Activated CD4-positive, alpha-beta T cell treated with anti-CD3 and anti-CD28 coated beads, Interleukin-2, amount 10 ng/mL, durations not matched to agents 7 days and 5 days (primary cell): ENCODE data around the gene ST6GALNAC4. TPM values are rescaled to one million over a fixed set of nuclear protein-coding genes. Genes with fewer than 3 reads are reported as not detected.
A peak's percentile ranks its signal among the peaks of the same experiment; 100 is the strongest.

ENCODE experiments used
- CTCF ChIA-PET: fragments of 350-600 bp; sonication (Branson Sonifier 250); formaldehyde crosslinking; loops from one replicate; lab custom pipeline; 2021; ENCODE audit warnings: antibody characterized with exemption; lab: Charles Lee
- POLR2A ChIA-PET: fragments of 350-600 bp; sonication (Branson Sonifier 250); formaldehyde crosslinking; loops from one replicate; lab custom pipeline; 2021; ENCODE audit warnings: antibody characterized with exemption; lab: Charles Lee
- DNase-seq: peaks from one replicate; pipeline ENCODE4 v3.0.0-alpha.2; 2020
- H3K27ac Mint-ChIP-seq: one replicate; pipeline ENCODE4 v1.8.0; 2021; ENCODE audit warnings: mild to moderate bottlenecking, moderate library complexity, mixed read lengths
- H3K27me3 Mint-ChIP-seq: one replicate; pipeline ENCODE4 v1.8.0; 2021; ENCODE audit warnings: mixed read lengths
- H3K36me3 Mint-ChIP-seq: one replicate; pipeline ENCODE4 v1.8.0; 2021; ENCODE audit warnings: low read depth, mixed read lengths
- H3K4me1 Mint-ChIP-seq: one replicate; pipeline ENCODE4 v1.8.0; 2021; ENCODE audit warnings: mixed read lengths
- H3K4me3 Mint-ChIP-seq: one replicate; pipeline ENCODE4 v1.8.0; 2021; ENCODE audit warnings: mild to moderate bottlenecking, moderate library complexity, mixed read lengths
- H3K9me3 Mint-ChIP-seq: one replicate; pipeline ENCODE4 v1.8.0; 2021; ENCODE audit warnings: mixed read lengths
- total RNA-seq, 2 experiments: library from RNA; stranded (reverse); gene quantifications; one replicate each; pipeline ENCODE4 v1.2.3, GENCODE V29; 2021

The ST6GALNAC4 gene
- total RNA-seq, 2 experiments from 2014 or later = 16.8 to 22.4 TPM

GRCh38 chr9:127936347-127936852 lies 19.6 kb upstream of the ST6GALNAC4 start:
- POLR2A ChIA-PET = no interaction called here
- CTCF ChIA-PET = interaction anchor here (1.1 kb wide), 1 partner anchor 19 kb away, joined by 3 read pairs; no protein-coding TSS in a partner anchor
- Mint-ChIP-seq H3K27ac (peak overlapping the region; percentile 93), H3K9me3 (no peaks in the 10 kb centered on the region), H3K4me3 (peak overlapping the region; percentile 92), H3K36me3 (peaks cover 55% of the 10 kb centered on the region), H3K4me1 (peaks cover 64% of the 10 kb centered on the region), H3K27me3 (peaks cover 4% of the 10 kb centered on the region)
- no peak for DNase-seq

GRCh38 chr9:127935765-127936221 lies 19.0 kb upstream of the ST6GALNAC4 start:
- H3K36me3 Mint-ChIP-seq = peaks cover 50% of the 10 kb centered on the region
- POLR2A ChIA-PET = no interaction called here
- H3K27ac Mint-ChIP-seq = peak overlapping the region; percentile 71
- H3K4me1 Mint-ChIP-seq = peaks cover 70% of the 10 kb centered on the region
- peak overlapping the region; percentile 92 for H3K4me3 Mint-ChIP-seq
- H3K27me3 Mint-ChIP-seq = peaks cover 4% of the 10 kb centered on the region
- H3K9me3 Mint-ChIP-seq = no peaks in the 10 kb centered on the region
- CTCF ChIA-PET = interaction anchor here (1.0 to 1.2 kb wide), 3 partner anchors 12 to 99 kb away, joined by 3 to 4 read pairs (median 3); no protein-coding TSS in a partner anchor
- DNase-seq = no peak

GRCh38 chr9:127934986-127935385 lies 18.1 kb upstream of the ST6GALNAC4 start:
- peaks cover 66% of the 10 kb centered on the region for H3K4me1 Mint-ChIP-seq
- peaks cover 42% of the 10 kb centered on the region for H3K36me3 Mint-ChIP-seq
- H3K4me3 Mint-ChIP-seq = no peak overlapping the region
- peak overlapping the region; percentile 25 for H3K27ac Mint-ChIP-seq
- POLR2A ChIA-PET = no interaction called here
- H3K9me3 Mint-ChIP-seq = no peaks in the 10 kb centered on the region
- DNase-seq = no peak
- peaks cover 4% of the 10 kb centered on the region for H3K27me3 Mint-ChIP-seq
- CTCF ChIA-PET = interaction anchor here (1.0 to 3.1 kb wide), 4 partner anchors 9 to 100 kb away, joined by 3 to 8 read pairs (median 4); no protein-coding TSS in a partner anchor

GRCh38 chr9:127934248-127934647 lies 17.4 kb upstream of the ST6GALNAC4 start:
- Mint-ChIP-seq H3K27ac (no peak overlapping the region), H3K4me3 (peak overlapping the region; percentile 25), H3K36me3 (peaks cover 37% of the 10 kb centered on the region), H3K4me1 (peaks cover 68% of the 10 kb centered on the region), H3K9me3 (no peaks in the 10 kb centered on the region), H3K27me3 (peaks cover 4% of the 10 kb centered on the region)
- DNase-seq = no peak
- ChIA-PET POLR2A (no interaction called here), CTCF (interaction anchor here (1.1 to 3.1 kb wide), 2 partner anchors 10 to 56 kb away, joined by 4 to 8 read pairs; no protein-coding TSS in a partner anchor)

GRCh38 chr9:127931092-127931881 lies 14.4 kb upstream of the ST6GALNAC4 start:
- Mint-ChIP-seq H3K27me3 (peaks cover 6% of the 10 kb centered on the region), H3K4me3 (peak overlapping the region; percentile 64), H3K4me1 (peaks cover 52% of the 10 kb centered on the region), H3K36me3 (peaks cover 17% of the 10 kb centered on the region), H3K27ac (peak overlapping the region; percentile 68), H3K9me3 (no peaks in the 10 kb centered on the region)
- ChIA-PET POLR2A (no interaction called here), CTCF (interaction anchor here (1.0 to 3.1 kb wide), 4 partner anchors 10 to 197 kb away, joined by 3 to 9 read pairs (median 4); partner anchors contain the start of gene TOR2A)
- peak; percentile 42 for DNase-seq

GRCh38 chr9:127930231-127931091 lies 13.6 kb upstream of the ST6GALNAC4 start, which contains the start of gene PIP5KL1:
Gene PIP5KL1 (minus strand): TSS chr9:127930777. CDS start chr9:127930752, 25 bp downstream.
- Mint-ChIP-seq H3K4me1 (peaks cover 43% of the 10 kb centered on the region), H3K27me3 (peaks cover 9% of the 10 kb centered on the region), H3K9me3 (no peaks in the 10 kb centered on the region), H3K36me3 (peaks cover 14% of the 10 kb centered on the region), H3K4me3 (peak within 1 kb of the TSS; percentile 64), H3K27ac (peak within 1 kb of the TSS; percentile 68)
- ChIA-PET POLR2A (interaction anchor here (0.7 kb wide), 1 partner anchor 133 kb away, joined by 3 read pairs; no protein-coding TSS in a partner anchor), CTCF (interaction anchor here (0.5 to 3.1 kb wide), 9 partner anchors 9 to 196 kb away, joined by 3 to 9 read pairs (median 4); partner anchors contain the start of genes CDK9 and TOR2A)
- DNase-seq = peak; percentile 77

- H3K27me3 Mint-ChIP-seq = peaks cover 13% of the 10 kb centered on the region
These were observed 12.8 kb upstream of the ST6GALNAC4 start for GRCh38 chr9:127929625-127929979.

GRCh38 chr9:127928676-127929624 lies 12.1 kb upstream of the ST6GALNAC4 start:
- Mint-ChIP-seq H3K27ac (no peak overlapping the region), H3K4me3 (no peak overlapping the region), H3K27me3 (peaks cover 13% of the 10 kb centered on the region), H3K4me1 (peaks cover 34% of the 10 kb centered on the region), H3K9me3 (no peaks in the 10 kb centered on the region), H3K36me3 (peaks cover 6% of the 10 kb centered on the region)
- POLR2A ChIA-PET = no interaction called here
- CTCF ChIA-PET = interaction anchor here (0.8 to 1.9 kb wide), 6 partner anchors 7 to 194 kb away, joined by 3 to 5 read pairs (median 4); partner anchors contain the start of genes CDK9 and TOR2A
- no peak for DNase-seq

More at GRCh38 chr9:127929625-127929979, 12.8 kb upstream of the ST6GALNAC4 start:
- CTCF ChIA-PET = interaction anchor here (1.1 to 3.1 kb wide), 7 partner anchors 8 to 195 kb away, joined by 3 to 9 read pairs (median 4); partner anchors contain the start of genes CDK9 and TOR2A
- Mint-ChIP-seq H3K4me1 (peaks cover 39% of the 10 kb centered on the region), H3K36me3 (peaks cover 11% of the 10 kb centered on the region), H3K4me3 (peak overlapping the region; percentile 64), H3K9me3 (no peaks in the 10 kb centered on the region), H3K27ac (no peak overlapping the region)
- POLR2A ChIA-PET = no interaction called here
- no peak for DNase-seq

GRCh38 chr9:127927988-127928675 lies 11.3 kb upstream of the ST6GALNAC4 start:
- ChIA-PET POLR2A (no interaction called here), CTCF (interaction anchor here (0.8 to 1.3 kb wide), 2 partner anchors 108 to 193 kb away, joined by 3 to 4 read pairs; partner anchors contain the start of gene TOR2A)
- Mint-ChIP-seq H3K9me3 (no peaks in the 10 kb centered on the region), H3K27me3 (peaks cover 17% of the 10 kb centered on the region), H3K4me3 (no peak overlapping the region), H3K4me1 (peaks cover 31% of the 10 kb centered on the region), H3K27ac (no peak overlapping the region), H3K36me3 (peaks cover 3% of the 10 kb centered on the region)
- no peak for DNase-seq

GRCh38 chr9:127927201-127927987 lies 10.6 kb upstream of the ST6GALNAC4 start:
- Mint-ChIP-seq H3K36me3 (no peaks in the 10 kb centered on the region), H3K27ac (peak overlapping the region; percentile 19), H3K4me1 (peaks cover 28% of the 10 kb centered on the region), H3K27me3 (peaks cover 17% of the 10 kb centered on the region), H3K9me3 (no peaks in the 10 kb centered on the region), H3K4me3 (peak overlapping the region; percentile 25)
- DNase-seq = peak; percentile 71
- CTCF ChIA-PET = interaction anchor here (1.5 kb wide), 1 partner anchor 193 kb away, joined by 8 read pairs; the partner anchor contains the start of gene TOR2A
- POLR2A ChIA-PET = no interaction called here
